Colonic mucosa (tissue), 4 donors: ENCODE data around the gene SEMA6B. TPM values are rescaled to one million over a fixed set of nuclear protein-coding genes. Genes with fewer than 3 reads are reported as not detected.

Source experiments
- DNase-seq: peaks from one replicate; pipeline ENCODE4 v3.0.0-alpha.2; 2020
- H3K27ac ChIP-seq: fragments of 200-600 bp; one replicate; pipeline ENCODE4 v1.8.0; 2021
- H3K27me3 ChIP-seq: fragments of 200-600 bp; one replicate; pipeline ENCODE4 v1.8.0; 2021
- H3K36me3 ChIP-seq: fragments of 200-600 bp; one replicate; pipeline ENCODE4 v1.8.0; 2021
- H3K4me1 ChIP-seq: fragments of 200-600 bp; one replicate; pipeline ENCODE4 v1.8.0; 2021; ENCODE audit warnings: mild to moderate bottlenecking
- H3K4me3 ChIP-seq: fragments of 200-600 bp; one replicate; pipeline ENCODE4 v1.8.0; 2021
- H3K9ac ChIP-seq, 2 donors: one replicate each; pipeline ENCODE4 v1.7.0; 2013; ENCODE audit warnings: control low read depth in 2 of 2, low read depth in 2 of 2, low read length in 2 of 2
- H3K9me3 ChIP-seq: fragments of 200-600 bp; one replicate; pipeline ENCODE4 v1.8.0; 2021
- CTCF ChIP-seq: fragments of 200-600 bp; IDR thresholded peaks from one replicate; pipeline ENCODE4 v1.8.0; 2022; ENCODE audit warnings: antibody characterized with exemption, mild to moderate bottlenecking
- intact Hi-C: fragments of 100-400 bp; cut with DNase I; formaldehyde crosslinking; loops from one replicate; pipeline ENCODE4 v1.14.1; 2022
- total RNA-seq, 2 donors: library from RNA; stranded (reverse); fragmentation: NEBNext Ultra II Directional in 1 of 2; extraction: Animal tissue kit (Norgen Biotek cat#: 25700) in 1 of 2; gene quantifications; one replicate each; pipeline ENCODE4 v1.2.1, GENCODE V29; 2021
- donor health status: healthy.
- donor health status: DM: no; HTN: no; CAD: no.
- donor health status: DM: no; HTN: no; CAD: no.

Gene SEMA6B
- total RNA-seq, 2 donors from 2014 or later: 1.3 to 5.6 TPM

DNA sequence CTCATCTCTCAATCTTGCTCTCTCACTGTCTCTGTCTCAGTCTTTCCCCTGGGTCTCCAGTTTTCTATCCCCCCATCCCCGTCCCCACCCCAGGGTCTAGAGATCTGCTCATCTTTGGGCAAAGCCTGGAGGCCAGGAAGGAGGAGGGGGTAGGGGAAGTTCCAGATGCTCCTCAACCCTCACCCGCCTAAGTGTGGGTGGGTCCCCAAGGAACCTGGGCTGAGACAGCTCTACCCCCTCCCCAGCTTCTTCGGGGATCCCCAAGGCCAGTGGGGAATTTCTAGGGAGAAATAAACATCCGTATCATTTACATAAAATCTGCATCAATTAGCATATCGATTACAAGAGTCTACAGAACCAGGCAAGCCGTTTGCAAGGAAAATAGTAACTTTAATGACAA is 31.8 kb upstream of the SEMA6B start:
- no peaks in the 10 kb centered on the region for H3K4me1 ChIP-seq
- no peaks in the 10 kb centered on the region for H3K27me3 ChIP-seq
- DNase-seq: no peak
- no peak for TF ChIP-seq CTCF
- no peak overlapping the region for H3K4me3 ChIP-seq
- H3K9me3 ChIP-seq: no peaks in the 10 kb centered on the region
- H3K9ac ChIP-seq: no peak overlapping the region
- H3K36me3 ChIP-seq: no peaks in the 10 kb centered on the region
- intact Hi-C loops: no loop called here
- H3K27ac ChIP-seq: no peak overlapping the region

GRCh38 chr19:4590559-4590958 is 31.1 kb upstream of the SEMA6B start:
- H3K36me3 ChIP-seq: no peaks in the 10 kb centered on the region
- no peak overlapping the region for H3K27ac ChIP-seq
- no peak overlapping the region for H3K4me3 ChIP-seq
- H3K4me1 ChIP-seq: no peaks in the 10 kb centered on the region
- no peak for TF ChIP-seq CTCF
- intact Hi-C loops: no loop called here
- no peaks in the 10 kb centered on the region for H3K9me3 ChIP-seq
- peaks cover 1% of the 10 kb centered on the region for H3K27me3 ChIP-seq
- DNase-seq: no peak
- H3K9ac ChIP-seq: no peak overlapping the region

- Histone ChIP-seq H3K36me3 (no peaks in the 10 kb centered on the region), H3K27ac (no peak overlapping the region), H3K27me3 (peaks cover 9% of the 10 kb centered on the region), H3K4me1 (no peaks in the 10 kb centered on the region), H3K9me3 (no peaks in the 10 kb centered on the region), H3K9ac (no peak overlapping the region), H3K4me3 (no peak overlapping the region)
- intact Hi-C loops: no loop called here
- TF ChIP-seq CTCF: no peak
- DNase-seq: no peak
These were observed 30.3 kb upstream of the SEMA6B start for GRCh38 chr19:4589579-4590410.

DNA sequence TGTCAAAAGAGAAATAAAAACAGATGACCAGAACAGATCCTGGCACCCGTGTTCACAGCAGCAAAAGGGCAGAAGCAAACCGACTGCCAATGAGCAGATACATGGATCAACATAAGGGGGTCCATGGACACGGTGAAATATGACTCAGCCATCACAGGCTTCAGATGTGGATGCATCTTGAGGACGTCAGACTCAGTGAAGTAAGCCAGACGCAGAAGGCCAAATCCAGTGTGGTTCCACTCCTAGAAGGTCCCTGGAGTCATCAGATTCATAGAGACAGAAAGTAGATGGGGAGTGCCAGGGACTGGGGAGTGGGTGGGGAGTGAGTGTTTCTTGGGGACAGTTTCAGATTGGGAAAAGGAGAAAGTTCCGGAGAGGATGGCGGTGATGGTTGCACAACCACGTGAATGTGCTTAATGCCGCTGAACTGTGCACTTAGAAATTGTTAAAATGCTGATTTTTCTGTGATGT is 28.8 kb upstream of the SEMA6B start:
- intact Hi-C loops: no loop called here
- H3K9me3 ChIP-seq: no peaks in the 10 kb centered on the region

DNA sequence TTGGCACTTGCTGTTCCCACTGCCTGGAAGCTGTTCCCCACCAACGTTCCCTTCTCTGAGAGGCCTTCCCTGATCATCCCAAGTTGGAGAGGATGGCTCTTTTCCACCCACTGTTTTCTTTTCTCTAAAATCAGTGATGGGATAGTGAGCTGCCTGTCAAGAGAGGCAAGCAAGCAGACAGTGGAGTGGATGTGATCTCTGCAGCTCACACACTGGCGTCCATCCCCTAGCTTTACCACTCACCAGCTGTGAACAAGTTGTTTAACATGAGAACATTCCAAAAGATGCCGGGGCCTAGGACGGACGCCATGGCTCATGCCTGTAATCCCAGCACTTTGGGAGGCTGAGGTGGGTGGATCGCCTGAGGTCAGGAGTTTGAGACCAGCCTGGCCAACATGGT is 28.0 kb upstream of the SEMA6B start:
- H3K4me1 ChIP-seq: peaks cover 5% of the 10 kb centered on the region
- peaks cover 28% of the 10 kb centered on the region for H3K27me3 ChIP-seq
- intact Hi-C loops: no loop called here
- no peaks in the 10 kb centered on the region for H3K9me3 ChIP-seq
- no peak overlapping the region for H3K27ac ChIP-seq
- TF ChIP-seq CTCF: no peak
- no peak for DNase-seq
- H3K4me3 ChIP-seq: no peak overlapping the region
- no peaks in the 10 kb centered on the region for H3K36me3 ChIP-seq
- H3K9ac ChIP-seq: no peak overlapping the region

More for the DNA sequence above, 28.8 kb upstream of the SEMA6B start:
- DNase-seq: no peak
- TF ChIP-seq CTCF: no peak
- Histone ChIP-seq H3K27me3 (peaks cover 21% of the 10 kb centered on the region), H3K36me3 (no peaks in the 10 kb centered on the region), H3K4me3 (no peak overlapping the region), H3K4me1 (peaks cover 5% of the 10 kb centered on the region), H3K9ac (no peak overlapping the region), H3K27ac (no peak overlapping the region)
